OCI-LY1 (cell line): ENCODE data around the gene NISCH.

Experiments used
- H2AFZ ChIP-seq: fragments of 200-600 bp; sonication (generic), shearing (Covaris generic); 2 replicates; pipeline ENCODE4 v1.6.0; 2014; ENCODE audit warnings: antibody characterized with exemption, mild to moderate bottlenecking, low read length
- H3F3A ChIP-seq: fragments of 200-600 bp; sonication (generic), shearing (Covaris generic); 2 replicates; pipeline ENCODE4 v1.6.0; 2014; ENCODE audit warnings: mild to moderate bottlenecking, antibody characterized with exemption, low read length, moderate library complexity; ENCODE audit not compliant: insufficient read depth
- H3K27ac ChIP-seq: fragments of 200-600 bp; sonication (generic); 2 replicates; pipeline ENCODE4 v1.5.1; 2014; ENCODE audit warnings: low read length, mixed run types, mild to moderate bottlenecking, low read depth; ENCODE audit not compliant: poor library complexity, severe bottlenecking
- H3K27me3 ChIP-seq: fragments of 200-600 bp; sonication (generic); 2 replicates; pipeline ENCODE4 v1.6.0; 2014; ENCODE audit warnings: antibody characterized with exemption, mild to moderate bottlenecking, low read length, moderate library complexity; ENCODE audit not compliant: insufficient read depth
- H3K36me3 ChIP-seq: fragments of 200-600 bp; sonication (generic); 2 replicates; pipeline ENCODE4 v1.6.1; 2014; ENCODE audit warnings: mild to moderate bottlenecking, antibody characterized with exemption, low read length, moderate library complexity, mixed read lengths; ENCODE audit not compliant: insufficient read depth
- H3K4me1 ChIP-seq: fragments of 200-600 bp; sonication (generic); 2 replicates; pipeline ENCODE4 v1.5.1; 2014; ENCODE audit warnings: mild to moderate bottlenecking, low read length, moderate library complexity; ENCODE audit not compliant: insufficient read depth, severe bottlenecking
- H3K4me2 ChIP-seq: fragments of 200-600 bp; sonication (generic), shearing (Covaris generic); 2 replicates; pipeline ENCODE4 v1.6.1; 2014; ENCODE audit warnings: low read length
- H3K4me3 ChIP-seq: fragments of 200-600 bp; sonication (generic); 2 replicates; pipeline ENCODE4 v1.5.1; 2014; ENCODE audit warnings: low read length, low read depth, mild to moderate bottlenecking, mixed read lengths; ENCODE audit not compliant: poor library complexity, severe bottlenecking
- H3K79me2 ChIP-seq: fragments of 200-600 bp; shearing (Covaris generic); 2 replicates; pipeline ENCODE4 v1.6.1; 2016; ENCODE audit warnings: mixed run types, low read length, mixed read lengths; ENCODE audit not compliant: insufficient read depth
- H3K9ac ChIP-seq: fragments of 200-600 bp; sonication (generic), shearing (Covaris generic); 2 replicates; pipeline ENCODE4 v1.6.1; 2014; ENCODE audit warnings: mild to moderate bottlenecking, low read length, mixed read lengths
- H3K9me2 ChIP-seq: fragments of 200-600 bp; sonication (generic), shearing (Covaris generic); 2 replicates; pipeline ENCODE4 v1.6.1; 2014; ENCODE audit warnings: low read depth, mild to moderate bottlenecking, low read length, mixed read lengths
- H3K9me3 ChIP-seq: fragments of 200-600 bp; shearing (Covaris generic); 2 replicates; pipeline ENCODE4 v1.6.1; 2014; ENCODE audit warnings: low read length, mixed read lengths
- H4K20me1 ChIP-seq: fragments of 200-600 bp; sonication (generic), shearing (Covaris generic); 2 replicates; pipeline ENCODE4 v1.6.0; 2016; ENCODE audit warnings: mild to moderate bottlenecking, low read length; ENCODE audit not compliant: insufficient read depth
- EZH2 ChIP-seq: fragments of 200-600 bp; sonication (generic), shearing (Covaris generic); IDR thresholded peaks from 2 replicates; pipeline ENCODE4 v1.8.0; 2017; ENCODE audit warnings: borderline replicate concordance, mixed run types, mild to moderate bottlenecking, antibody characterized with exemption, low read length, moderate library complexity, mixed read lengths
- TF ChIP-seq, protein P1 (sequence below): fragments of 200-600 bp; sonication (generic), shearing (Covaris generic); IDR thresholded peaks from 2 replicates; pipeline ENCODE4 v1.5.1; 2017; ENCODE audit warnings: mild to moderate bottlenecking, antibody characterized with exemption, low read length, moderate library complexity, mixed read lengths

Gene NISCH

DNA sequence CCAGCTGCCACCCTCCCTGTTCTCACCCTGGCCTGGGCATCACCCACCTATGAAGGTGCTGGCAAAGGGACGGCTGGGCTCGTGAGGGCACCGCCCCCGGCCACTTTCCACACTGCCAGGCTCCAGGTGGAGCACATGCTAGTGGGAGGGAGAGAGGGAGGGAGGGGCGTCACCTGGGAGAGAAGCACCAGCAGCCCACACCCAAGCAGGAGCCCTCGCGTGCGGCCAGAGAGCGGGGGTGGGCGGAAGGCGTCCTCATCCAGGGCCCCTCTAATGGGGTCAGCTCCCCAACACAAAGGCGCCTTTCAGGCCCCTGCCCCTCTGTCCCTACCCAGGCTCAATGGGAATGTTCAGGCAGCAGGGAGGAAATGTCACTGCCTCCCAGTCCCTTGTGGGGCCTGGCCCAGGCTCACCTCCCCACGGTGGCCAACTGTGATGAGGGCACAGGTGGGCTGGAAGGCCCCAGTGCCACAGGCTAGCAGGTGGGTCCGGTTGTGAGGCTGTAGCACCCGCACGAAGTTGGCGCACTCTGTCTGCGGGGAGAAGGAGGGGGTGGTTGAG is 13.6 kb upstream of the NISCH start:
- Histone ChIP-seq H3K9me3 (no peaks in the 10 kb centered on the region), H3K79me2 (no peaks in the 10 kb centered on the region), H3K9me2 (no peaks in the 10 kb centered on the region), H3F3A (no peaks in the 10 kb centered on the region), H3K27ac (no peak overlapping the region), H3K4me1 (peaks cover 11% of the 10 kb centered on the region), H3K4me3 (no peak overlapping the region), H4K20me1 (no peaks in the 10 kb centered on the region), H2AFZ (no peak overlapping the region), H3K36me3 (no peaks in the 10 kb centered on the region), H3K9ac (no peak overlapping the region), H3K4me2 (no peak overlapping the region), H3K27me3 (peaks cover 10% of the 10 kb centered on the region; the same call in 1 of the 2 replicates)
- TF ChIP-seq, protein P1, sequence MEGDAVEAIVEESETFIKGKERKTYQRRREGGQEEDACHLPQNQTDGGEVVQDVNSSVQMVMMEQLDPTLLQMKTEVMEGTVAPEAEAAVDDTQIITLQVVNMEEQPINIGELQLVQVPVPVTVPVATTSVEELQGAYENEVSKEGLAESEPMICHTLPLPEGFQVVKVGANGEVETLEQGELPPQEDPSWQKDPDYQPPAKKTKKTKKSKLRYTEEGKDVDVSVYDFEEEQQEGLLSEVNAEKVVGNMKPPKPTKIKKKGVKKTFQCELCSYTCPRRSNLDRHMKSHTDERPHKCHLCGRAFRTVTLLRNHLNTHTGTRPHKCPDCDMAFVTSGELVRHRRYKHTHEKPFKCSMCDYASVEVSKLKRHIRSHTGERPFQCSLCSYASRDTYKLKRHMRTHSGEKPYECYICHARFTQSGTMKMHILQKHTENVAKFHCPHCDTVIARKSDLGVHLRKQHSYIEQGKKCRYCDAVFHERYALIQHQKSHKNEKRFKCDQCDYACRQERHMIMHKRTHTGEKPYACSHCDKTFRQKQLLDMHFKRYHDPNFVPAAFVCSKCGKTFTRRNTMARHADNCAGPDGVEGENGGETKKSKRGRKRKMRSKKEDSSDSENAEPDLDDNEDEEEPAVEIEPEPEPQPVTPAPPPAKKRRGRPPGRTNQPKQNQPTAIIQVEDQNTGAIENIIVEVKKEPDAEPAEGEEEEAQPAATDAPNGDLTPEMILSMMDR = no peak
- no peak for TF ChIP-seq EZH2

DNA sequence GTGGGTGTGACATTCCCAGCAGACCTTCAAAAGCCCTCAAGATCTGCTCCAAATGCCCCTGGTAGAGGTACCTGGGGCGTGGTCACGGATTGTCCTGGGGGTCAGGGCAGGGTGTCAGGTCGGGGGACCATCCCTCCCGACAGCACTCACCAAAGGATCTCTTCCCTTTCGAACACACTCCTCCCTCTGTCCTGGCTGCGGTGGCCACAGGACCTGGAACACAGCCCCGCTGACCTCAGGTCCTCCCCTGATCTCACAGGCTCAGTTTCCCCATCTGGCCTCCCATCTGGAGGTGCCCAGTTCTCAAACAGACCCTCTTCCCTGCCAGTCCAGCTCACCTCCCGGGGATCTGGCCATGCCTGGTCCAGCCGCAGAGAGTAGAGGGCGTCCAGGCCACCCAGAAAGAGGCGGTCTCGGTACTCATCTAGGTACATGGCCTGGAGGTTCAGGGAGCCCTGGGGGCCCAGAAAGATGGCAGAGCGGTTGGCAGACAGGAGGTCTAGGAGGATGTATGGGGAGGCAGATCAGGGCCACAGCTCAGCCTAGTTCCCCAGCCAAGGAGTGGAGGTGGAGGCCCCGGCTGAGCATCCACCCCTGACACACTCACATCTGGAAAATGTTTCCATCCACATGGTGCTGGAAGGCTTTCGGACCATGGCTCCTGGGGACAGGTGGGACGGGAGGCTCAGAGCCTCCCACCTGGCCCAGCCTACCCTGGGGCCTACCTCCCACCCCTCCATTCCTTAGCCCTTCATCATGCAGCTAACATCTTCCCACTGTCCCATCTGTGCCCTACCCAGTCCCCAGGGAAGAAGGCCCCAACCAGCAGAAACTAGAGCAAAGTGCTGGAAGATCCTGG is 12.8 kb upstream of the NISCH start:
- Histone ChIP-seq H3K9ac (no peak overlapping the region), H3K79me2 (no peaks in the 10 kb centered on the region)

DNA sequence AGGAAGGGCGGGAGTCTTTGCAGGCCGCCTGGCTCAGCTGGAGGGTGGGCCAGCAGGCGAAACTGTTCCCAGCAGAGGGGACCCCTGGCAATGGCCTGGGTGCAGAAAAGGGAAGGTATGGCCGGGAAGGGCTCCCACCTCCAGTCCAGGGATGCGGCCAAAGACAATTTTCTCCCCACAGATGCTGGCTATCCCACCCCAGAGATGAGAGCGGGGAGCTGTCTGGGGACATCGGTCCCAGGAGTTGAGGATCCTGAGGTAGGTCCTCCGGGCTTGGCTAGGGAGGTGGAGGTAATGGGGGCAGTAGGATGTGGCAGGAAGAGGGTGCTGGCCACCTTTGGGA is 12.2 kb upstream of the NISCH start:
- no peaks in the 10 kb centered on the region for H4K20me1 ChIP-seq

More for the DNA sequence above, 12.8 kb upstream of the NISCH start:
- Histone ChIP-seq H3F3A (no peaks in the 10 kb centered on the region), H3K9me3 (no peaks in the 10 kb centered on the region), H3K36me3 (no peaks in the 10 kb centered on the region), H3K4me2 (no peak overlapping the region), H3K9me2 (no peaks in the 10 kb centered on the region), H3K27ac (no peak overlapping the region), H4K20me1 (no peaks in the 10 kb centered on the region), H2AFZ (no peak overlapping the region), H3K4me1 (peaks cover 11% of the 10 kb centered on the region), H3K4me3 (no peak overlapping the region), H3K27me3 (peaks cover 10% of the 10 kb centered on the region; the same call in 1 of the 2 replicates)
- no peak for TF ChIP-seq EZH2

More for the DNA sequence above, 12.2 kb upstream of the NISCH start:
- H3K79me2 ChIP-seq = no peaks in the 10 kb centered on the region
- peaks cover 10% of the 10 kb centered on the region; the same call in 1 of the 2 replicates for H3K27me3 ChIP-seq
- no peak overlapping the region for H3K27ac ChIP-seq
- H2AFZ ChIP-seq = no peak overlapping the region
- no peaks in the 10 kb centered on the region for H3K9me2 ChIP-seq
- H3K36me3 ChIP-seq = no peaks in the 10 kb centered on the region
- no peak for TF ChIP-seq EZH2
- TF ChIP-seq, protein P1 = no peak
- H3F3A ChIP-seq = no peaks in the 10 kb centered on the region
- H3K4me3 ChIP-seq = no peak overlapping the region
- no peak overlapping the region for H3K4me2 ChIP-seq
- peaks cover 11% of the 10 kb centered on the region for H3K4me1 ChIP-seq
- no peak overlapping the region for H3K9ac ChIP-seq
- H3K9me3 ChIP-seq = no peaks in the 10 kb centered on the region
